Mesenchymal stem cell (in vitro differentiated cells and primary cell): Measurements from ENCODE around the gene VGF.

Experiments
- DNase-seq: peaks from one replicate; pipeline ENCODE4 v3.0.0-alpha.2; 2013
- H2AFZ ChIP-seq: one replicate; pipeline ENCODE4 v1.6.1; 2013; ENCODE audit warnings: low read depth, mild to moderate bottlenecking, control low read depth, inconsistent platforms, low read length, moderate library complexity
- H2AK5ac ChIP-seq: 2 replicates; pipeline ENCODE4 v1.6.1; 2013; ENCODE audit warnings: low read length, moderate library complexity, mild to moderate bottlenecking, inconsistent platforms; ENCODE audit not compliant: severe bottlenecking
- H2BK120ac ChIP-seq: one replicate; pipeline ENCODE4 v1.6.1; 2013; ENCODE audit warnings: low read depth, mild to moderate bottlenecking, inconsistent platforms, low read length, moderate library complexity
- H2BK12ac ChIP-seq, 2 experiments: one replicate each; pipeline ENCODE4 v1.6.1; 2013; ENCODE audit warnings: inconsistent platforms in 2 of 2, low read length in 2 of 2, mild to moderate bottlenecking in 2 of 2, moderate library complexity in 2 of 2, control low read depth in 1 of 2
- H2BK15ac ChIP-seq: one replicate; pipeline ENCODE4 v1.6.1; 2013; ENCODE audit warnings: mild to moderate bottlenecking, low read depth, inconsistent platforms; ENCODE audit not compliant: poor library complexity, severe bottlenecking
- H2BK5ac ChIP-seq: 2 replicates; pipeline ENCODE4 v1.6.1; 2013; ENCODE audit warnings: low read depth, mild to moderate bottlenecking, low read length, control low read depth, inconsistent platforms; ENCODE audit not compliant: poor library complexity, severe bottlenecking
- H3K14ac ChIP-seq, 2 experiments: one replicate each; pipeline ENCODE4 v1.6.1; 2013; ENCODE audit warnings: inconsistent platforms in 2 of 2, low read length in 2 of 2, control low read depth in 1 of 2, mild to moderate bottlenecking in 1 of 2, moderate library complexity in 1 of 2
- H3K18ac ChIP-seq, 2 experiments: one replicate each; pipeline ENCODE4 v1.6.1; 2013; ENCODE audit warnings: inconsistent platforms in 2 of 2, low read length in 2 of 2, control low read depth in 1 of 2, low read depth in 1 of 2, mild to moderate bottlenecking in 1 of 2
- H3K23ac ChIP-seq, 2 experiments: one replicate each; pipeline ENCODE4 v1.6.1; 2013; ENCODE audit warnings: inconsistent platforms in 2 of 2, low read length in 2 of 2, mild to moderate bottlenecking in 2 of 2, moderate library complexity in 2 of 2, control low read depth in 1 of 2
- H3K27ac ChIP-seq: 2 replicates; pipeline ENCODE4 v1.5.1; 2013; ENCODE audit warnings: mild to moderate bottlenecking, moderate library complexity, low read length, control low read depth, inconsistent platforms; ENCODE audit not compliant: poor library complexity, severe bottlenecking
- H3K27me3 ChIP-seq, 2 experiments: 2 replicates each; pipeline versions ENCODE4 v1.6.1 to v1.7.0; 2013; ENCODE audit warnings: low read length in 2 of 2, mild to moderate bottlenecking in 2 of 2, moderate library complexity in 2 of 2, control low read depth in 1 of 2, inconsistent platforms in 1 of 2; ENCODE audit not compliant: control insufficient read depth in 1 of 2, insufficient read depth in 1 of 2
- H3K36me3 ChIP-seq, 2 experiments: 2 replicates each; pipeline versions ENCODE4 v1.6.1 to v1.7.0; 2013; ENCODE audit warnings: low read length in 2 of 2, control low read depth in 1 of 2, inconsistent platforms in 1 of 2, low read depth in 1 of 2, mild to moderate bottlenecking in 1 of 2; ENCODE audit not compliant: insufficient read depth in 2 of 2, control insufficient read depth in 1 of 2
- H3K4ac ChIP-seq, 2 experiments: one replicate each; pipeline ENCODE4 v1.6.1; 2013; ENCODE audit warnings: inconsistent platforms in 2 of 2, low read length in 2 of 2, mild to moderate bottlenecking in 2 of 2, moderate library complexity in 2 of 2, control low read depth in 1 of 2, low read depth in 1 of 2
- H3K4me1 ChIP-seq: 2 replicates; pipeline ENCODE4 v1.6.1; 2013; ENCODE audit warnings: low read depth, low read length, control low read depth; ENCODE audit not compliant: control insufficient read depth, insufficient read depth
- H3K4me2 ChIP-seq: 2 replicates; pipeline ENCODE4 v1.6.1; 2013; ENCODE audit warnings: low read length, mild to moderate bottlenecking, inconsistent platforms; ENCODE audit not compliant: poor library complexity, severe bottlenecking
- H3K4me3 ChIP-seq, 2 experiments: 2 replicates each; pipeline versions ENCODE4 v1.5.1 to v1.7.0; 2013; ENCODE audit warnings: low read length in 2 of 2, mild to moderate bottlenecking in 2 of 2, control low read depth in 1 of 2, low read depth in 1 of 2; ENCODE audit not compliant: insufficient read depth in 1 of 2
- H3K79me1 ChIP-seq: replicated peaks from 2 replicates; pipeline ENCODE4 v1.6.1; 2013; ENCODE audit warnings: mild to moderate bottlenecking, control low read depth, low read length, inconsistent platforms; ENCODE audit not compliant: poor library complexity, severe bottlenecking
- H3K9ac ChIP-seq: 2 replicates; pipeline ENCODE4 v1.7.0; 2013; ENCODE audit warnings: mild to moderate bottlenecking, low read length, moderate library complexity
- H3K9me3 ChIP-seq: 2 replicates; pipeline ENCODE4 v1.7.0; 2013; ENCODE audit warnings: mild to moderate bottlenecking, low read length; ENCODE audit not compliant: control insufficient read depth
- H4K8ac ChIP-seq: one replicate; pipeline ENCODE4 v1.6.1; 2013; ENCODE audit warnings: inconsistent platforms, mild to moderate bottlenecking, low read length, moderate library complexity
- H4K91ac ChIP-seq: one replicate; pipeline ENCODE4 v1.6.1; 2013; ENCODE audit warnings: mild to moderate bottlenecking, low read length, inconsistent platforms
- WGBS: methylation state at CpG from one replicate; pipeline ENCODE4 v1.1.7; 2013; ENCODE audit warnings: mixed read lengths; 5-methylcytosine and 5-hydroxymethylcytosine counted together

Gene VGF

DNA sequence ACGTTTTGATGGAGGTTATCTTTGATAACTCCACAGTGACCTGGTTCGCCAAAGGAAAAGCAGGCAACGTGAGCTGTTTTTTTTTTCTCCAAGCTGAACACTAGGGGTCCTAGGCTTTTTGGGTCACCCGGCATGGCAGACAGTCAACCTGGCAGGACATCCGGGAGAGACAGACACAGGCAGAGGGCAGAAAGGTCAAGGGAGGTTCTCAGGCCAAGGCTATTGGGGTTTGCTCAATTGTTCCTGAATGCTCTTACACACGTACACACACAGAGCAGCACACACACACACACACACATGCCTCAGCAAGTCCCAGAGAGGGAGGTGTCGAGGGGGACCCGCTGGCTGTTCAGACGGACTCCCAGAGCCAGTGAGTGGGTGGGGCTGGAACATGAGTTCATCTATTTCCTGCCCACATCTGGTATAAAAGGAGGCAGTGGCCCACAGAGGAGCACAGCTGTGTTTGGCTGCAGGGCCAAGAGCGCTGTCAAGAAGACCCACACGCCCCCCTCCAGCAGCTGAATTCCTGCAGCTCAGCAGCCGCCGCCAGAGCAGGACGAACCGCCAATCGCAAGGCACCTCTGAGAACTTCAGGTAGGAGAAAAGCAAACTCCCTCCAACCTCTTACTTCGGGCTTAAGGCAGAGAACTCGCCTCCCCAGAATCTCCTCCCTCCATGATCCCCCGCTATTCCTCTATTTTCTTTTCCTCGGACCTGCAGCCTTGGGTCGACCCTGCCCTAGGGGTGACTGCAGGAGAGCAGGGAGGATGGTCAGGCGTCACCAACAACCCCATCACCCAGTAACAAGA, 38.5 kb downstream of the VGF start, which contains the start of gene SERPINE1:
Gene SERPINE1 (plus strand): TSS at position 454 of the 809 bp plus-strand sequence. CDS start 1,290 bp downstream, outside the sequence.
- H4K8ac ChIP-seq: peak within 1 kb of the TSS; percentile 59
- peak within 1 kb of the TSS; percentile 69 for H2BK120ac ChIP-seq
- H3K79me1 ChIP-seq: peaks cover 3% of the 10 kb centered on the region
- H3K27me3 ChIP-seq: no peaks in the 10 kb centered on the region
- peaks cover 40% of the 10 kb centered on the region for H3K4me1 ChIP-seq
- H3K23ac ChIP-seq: peak within 1 kb of the TSS in 1 of 2 experiments; percentile 9
- H3K9ac ChIP-seq: peak within 1 kb of the TSS; percentile 92
- WGBS: 7% methylated on average over 20 of the region's 22 CpGs
- H2BK5ac ChIP-seq: peak within 1 kb of the TSS; percentile 66
- H3K18ac ChIP-seq: peak within 1 kb of the TSS; percentile 83 to 100
- H2BK12ac ChIP-seq: peak within 1 kb of the TSS; percentile 100
- peak within 1 kb of the TSS; percentile 77 for H4K91ac ChIP-seq
- H3K4ac ChIP-seq: peak within 1 kb of the TSS; percentile 61 to 100
- peaks cover 20 to 23% of the 10 kb centered on the region in 2 experiments for H3K36me3 ChIP-seq
- no peaks in the 10 kb centered on the region for H3K9me3 ChIP-seq
- DNase-seq: peak; percentile 100
- peak within 1 kb of the TSS; percentile 47 for H2AFZ ChIP-seq
- H3K14ac ChIP-seq: peak within 1 kb of the TSS in 1 of 2 experiments; percentile 74
- H2BK15ac ChIP-seq: peak within 1 kb of the TSS; percentile 93
- peak within 1 kb of the TSS; percentile 62 to 86 for H3K4me3 ChIP-seq
- peak within 1 kb of the TSS; percentile 97 for H2AK5ac ChIP-seq
- peak within 1 kb of the TSS; percentile 75 for H3K4me2 ChIP-seq
- H3K27ac ChIP-seq: peak within 1 kb of the TSS; percentile 88

DNA sequence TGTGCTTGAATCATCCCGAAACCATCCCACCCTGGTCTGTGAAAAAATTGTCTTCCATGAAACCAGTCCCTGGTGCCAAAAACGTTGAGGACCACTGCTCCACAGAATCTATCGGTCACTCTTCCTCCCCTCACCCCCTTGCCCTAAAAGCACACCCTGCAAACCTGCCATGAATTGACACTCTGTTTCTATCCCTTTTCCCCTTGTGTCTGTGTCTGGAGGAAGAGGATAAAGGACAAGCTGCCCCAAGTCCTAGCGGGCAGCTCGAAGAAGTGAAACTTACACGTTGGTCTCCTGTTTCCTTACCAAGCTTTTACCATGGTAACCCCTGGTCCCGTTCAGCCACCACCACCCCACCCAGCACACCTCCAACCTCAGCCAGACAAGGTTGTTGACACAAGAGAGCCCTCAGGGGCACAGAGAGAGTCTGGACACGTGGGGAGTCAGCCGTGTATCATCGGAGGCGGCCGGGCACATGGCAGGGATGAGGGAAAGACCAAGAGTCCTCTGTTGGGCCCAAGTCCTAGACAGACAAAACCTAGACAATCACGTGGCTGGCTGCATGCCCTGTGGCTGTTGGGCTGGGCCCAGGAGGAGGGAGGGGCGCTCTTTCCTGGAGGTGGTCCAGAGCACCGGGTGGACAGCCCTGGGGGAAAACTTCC, 39.2 kb downstream of the VGF start:
- Histone ChIP-seq H3K27me3 (no peaks in the 10 kb centered on the region), H2BK120ac (peak overlapping the region; percentile 69), H2AK5ac (peak overlapping the region; percentile 97), H3K9me3 (no peaks in the 10 kb centered on the region), H3K4ac (peak overlapping the region; percentile 61 to 100), H3K4me2 (no peak overlapping the region), H4K91ac (peak overlapping the region; percentile 77), H3K14ac (peak overlapping the region in 1 of 2 experiments; percentile 51), H2BK15ac (peak overlapping the region; percentile 93), H3K4me3 (peak overlapping the region in 1 of 2 experiments; percentile 86), H3K4me1 (peaks cover 41% of the 10 kb centered on the region), H3K18ac (peak overlapping the region; percentile 55 to 100), H3K79me1 (peaks cover 3% of the 10 kb centered on the region), H4K8ac (peak overlapping the region; percentile 54), H3K36me3 (peaks cover 16 to 17% of the 10 kb centered on the region in 2 experiments), H3K27ac (peak overlapping the region; percentile 88), H2BK5ac (peak overlapping the region; percentile 66), H3K9ac (peak overlapping the region; percentile 92), H3K23ac (peak overlapping the region in 1 of 2 experiments; percentile 9), H2AFZ (no peak overlapping the region), H2BK12ac (peak overlapping the region; percentile 100)
- 76% methylated on average over 15 of the region's 15 CpGs for WGBS
- no peak for DNase-seq

- Histone ChIP-seq H3K18ac (peak overlapping the region; percentile 17 to 100), H3K79me1 (no peaks in the 10 kb centered on the region), H2AK5ac (no peak overlapping the region), H3K9ac (peak overlapping the region; percentile 89), H3K27ac (peak overlapping the region; percentile 80), H3K23ac (no peak overlapping the region), H3K14ac (peak overlapping the region in 1 of 2 experiments; percentile 87), H2BK5ac (peak overlapping the region; percentile 53), H3K4ac (peak overlapping the region; percentile 16 to 82), H2BK12ac (peak overlapping the region; percentile 30 to 99), H3K27me3 (no peaks in the 10 kb centered on the region), H2BK15ac (peak overlapping the region; percentile 1), H4K8ac (peak overlapping the region; percentile 47), H3K36me3 (peaks cover 6 to 7% of the 10 kb centered on the region in 2 experiments), H3K4me3 (no peak overlapping the region), H2AFZ (no peak overlapping the region), H3K9me3 (no peaks in the 10 kb centered on the region), H2BK120ac (peak overlapping the region; percentile 65), H3K4me1 (peaks cover 42% of the 10 kb centered on the region), H4K91ac (peak overlapping the region; percentile 47), H3K4me2 (no peak overlapping the region)
- peak; percentile 100 for DNase-seq
- WGBS: 15% methylated on average over 5 of the region's 7 CpGs
These were observed 40.9 kb downstream of the VGF start for GRCh38 chr7:101124376-101125056.
